Sigmoid colon (tissue), 3 donors: ENCODE results near the gene UCMA.

Source experiments
- POLR2A ChIP-seq, 2 donors: fragments of 450-650 bp; IDR thresholded peaks; one replicate each; pipeline ENCODE4 v1.6.1; 2016; ENCODE audit warnings: antibody characterized with exemption in 2 of 2, mild to moderate bottlenecking in 2 of 2, moderate library complexity in 2 of 2
- TF ChIP-seq, protein P1 (sequence below), 4 experiments: fragments of 450-650 bp in 3 of 4; fragments of 200-600 bp in 1 of 4; IDR thresholded peaks; one replicate each; pipeline ENCODE4 v1.5.1; 2016 to 2019; ENCODE audit warnings: antibody characterized with exemption in 4 of 4, mild to moderate bottlenecking in 3 of 4, moderate library complexity in 2 of 4

DNA sequence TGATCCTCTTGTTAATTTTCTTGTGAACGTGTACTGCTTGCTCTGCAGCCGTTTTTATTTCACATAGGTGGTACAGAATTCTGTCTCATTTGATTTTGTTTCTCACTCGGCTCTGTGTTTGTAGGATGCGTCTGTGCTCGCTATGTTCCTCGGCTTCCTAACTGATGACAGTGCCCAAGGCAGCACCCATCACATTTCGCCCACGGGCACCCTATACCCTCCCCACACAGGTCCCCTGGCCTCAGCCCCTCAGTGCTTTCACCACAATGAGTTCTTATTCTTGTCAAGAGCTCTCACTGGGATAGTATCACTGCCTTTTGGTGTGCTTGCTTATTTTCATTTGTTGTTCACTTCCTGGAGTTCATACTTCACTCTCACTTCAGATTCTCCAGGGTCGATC lies 28.1 kb downstream of the UCMA start:
- TF ChIP-seq, protein P1, sequence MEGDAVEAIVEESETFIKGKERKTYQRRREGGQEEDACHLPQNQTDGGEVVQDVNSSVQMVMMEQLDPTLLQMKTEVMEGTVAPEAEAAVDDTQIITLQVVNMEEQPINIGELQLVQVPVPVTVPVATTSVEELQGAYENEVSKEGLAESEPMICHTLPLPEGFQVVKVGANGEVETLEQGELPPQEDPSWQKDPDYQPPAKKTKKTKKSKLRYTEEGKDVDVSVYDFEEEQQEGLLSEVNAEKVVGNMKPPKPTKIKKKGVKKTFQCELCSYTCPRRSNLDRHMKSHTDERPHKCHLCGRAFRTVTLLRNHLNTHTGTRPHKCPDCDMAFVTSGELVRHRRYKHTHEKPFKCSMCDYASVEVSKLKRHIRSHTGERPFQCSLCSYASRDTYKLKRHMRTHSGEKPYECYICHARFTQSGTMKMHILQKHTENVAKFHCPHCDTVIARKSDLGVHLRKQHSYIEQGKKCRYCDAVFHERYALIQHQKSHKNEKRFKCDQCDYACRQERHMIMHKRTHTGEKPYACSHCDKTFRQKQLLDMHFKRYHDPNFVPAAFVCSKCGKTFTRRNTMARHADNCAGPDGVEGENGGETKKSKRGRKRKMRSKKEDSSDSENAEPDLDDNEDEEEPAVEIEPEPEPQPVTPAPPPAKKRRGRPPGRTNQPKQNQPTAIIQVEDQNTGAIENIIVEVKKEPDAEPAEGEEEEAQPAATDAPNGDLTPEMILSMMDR (IDR thresholded peaks at IDR 0.05): no peak
- TF ChIP-seq POLR2A (IDR thresholded peaks at IDR 0.05): no peak
